Mammary epithelial cell (primary cell): ENCODE results near the gene LDLR.
"Not testable (repeated sequence)": the region's sequence is repeated elsewhere in the genome, so short reads cannot be mapped to it uniquely, and the experiment has no call there.

Experiments used
- EZH2 ChIP-seq: IDR thresholded peaks from 2 replicates; pipeline ENCODE4 v1.6.1; 2012; ENCODE audit warnings: low read length, inconsistent platforms, borderline replicate concordance
- TF ChIP-seq, protein P1 (sequence below), 2 donors: IDR thresholded peaks in 1 of 2; conservative IDR thresholded peaks in 1 of 2; 2 replicates each; pipeline ENCODE4 v1.5.1; 2011 to 2012; ENCODE audit warnings: inconsistent platforms in 2 of 2, low read length in 2 of 2, mild to moderate bottlenecking in 2 of 2, control low read depth in 1 of 2, low read depth in 1 of 2; ENCODE audit not compliant: insufficient read depth in 1 of 2; ENCODE audit errors: extremely low read depth in 1 of 2

DNA sequence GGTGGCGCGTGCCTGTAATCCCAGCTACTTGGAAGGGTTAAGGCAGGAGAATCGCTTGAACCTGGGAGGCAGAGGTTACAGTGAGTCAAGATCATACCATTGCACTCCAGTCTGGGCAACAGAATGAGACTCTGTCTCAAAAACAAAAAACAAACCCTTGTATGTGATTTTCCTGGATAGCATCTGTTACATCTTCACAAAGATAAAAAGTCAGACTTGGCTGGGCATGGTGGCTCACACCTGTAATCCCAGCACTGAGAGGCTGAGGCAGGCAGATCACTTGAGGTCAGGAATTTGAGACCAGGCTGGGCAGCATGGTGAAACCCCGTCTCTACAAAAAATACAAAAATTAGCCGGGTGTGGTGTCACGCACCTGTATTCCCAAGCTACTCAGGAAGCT is 8.1 kb downstream of the LDLR start:
- TF ChIP-seq, protein P1, sequence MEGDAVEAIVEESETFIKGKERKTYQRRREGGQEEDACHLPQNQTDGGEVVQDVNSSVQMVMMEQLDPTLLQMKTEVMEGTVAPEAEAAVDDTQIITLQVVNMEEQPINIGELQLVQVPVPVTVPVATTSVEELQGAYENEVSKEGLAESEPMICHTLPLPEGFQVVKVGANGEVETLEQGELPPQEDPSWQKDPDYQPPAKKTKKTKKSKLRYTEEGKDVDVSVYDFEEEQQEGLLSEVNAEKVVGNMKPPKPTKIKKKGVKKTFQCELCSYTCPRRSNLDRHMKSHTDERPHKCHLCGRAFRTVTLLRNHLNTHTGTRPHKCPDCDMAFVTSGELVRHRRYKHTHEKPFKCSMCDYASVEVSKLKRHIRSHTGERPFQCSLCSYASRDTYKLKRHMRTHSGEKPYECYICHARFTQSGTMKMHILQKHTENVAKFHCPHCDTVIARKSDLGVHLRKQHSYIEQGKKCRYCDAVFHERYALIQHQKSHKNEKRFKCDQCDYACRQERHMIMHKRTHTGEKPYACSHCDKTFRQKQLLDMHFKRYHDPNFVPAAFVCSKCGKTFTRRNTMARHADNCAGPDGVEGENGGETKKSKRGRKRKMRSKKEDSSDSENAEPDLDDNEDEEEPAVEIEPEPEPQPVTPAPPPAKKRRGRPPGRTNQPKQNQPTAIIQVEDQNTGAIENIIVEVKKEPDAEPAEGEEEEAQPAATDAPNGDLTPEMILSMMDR (conservative IDR thresholded peaks at IDR 0.05 in 1 of 2, IDR thresholded peaks at IDR 0.05 in 1 of 2; ENCODE audit: extremely low read depth in 1 of 2, insufficient read depth in 1 of 2, low read depth in 1 of 2, low read length in 2 of 2): not testable (repeated sequence)
- not testable (repeated sequence) for TF ChIP-seq EZH2
